NCI-H748 (cell line): ENCODE data around the gene SRBD1.

ENCODE experiments used
- DNase-seq: peaks from one replicate; lab custom pipeline; 2025; ENCODE audit not compliant: unreplicated experiment; lab: John Stamatoyannopoulos, UW

Gene SRBD1

DNA sequence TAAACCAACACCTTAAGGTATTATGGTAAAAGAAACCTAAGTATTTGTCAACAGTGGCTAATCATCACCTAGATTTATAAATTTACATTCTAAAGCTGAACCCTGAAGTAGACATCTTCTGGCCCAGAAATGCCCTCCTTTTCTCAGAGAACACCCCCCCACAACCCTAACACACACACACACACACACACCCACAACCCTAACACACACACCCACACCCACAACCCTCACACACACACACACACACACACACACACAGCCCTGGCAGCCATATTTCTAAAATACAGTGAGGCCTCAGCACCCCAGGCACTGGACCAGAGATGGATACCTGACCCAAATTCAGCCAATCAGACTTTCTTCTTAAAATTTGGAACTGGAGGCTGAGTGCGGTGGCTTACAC lies 14.3 kb downstream of the SRBD1 start:
- DNase-seq = no peak

- DNase-seq = no peak
These were observed 15.2 kb downstream of the SRBD1 start for GRCh38 chr2:45595721-45596435.

DNA sequence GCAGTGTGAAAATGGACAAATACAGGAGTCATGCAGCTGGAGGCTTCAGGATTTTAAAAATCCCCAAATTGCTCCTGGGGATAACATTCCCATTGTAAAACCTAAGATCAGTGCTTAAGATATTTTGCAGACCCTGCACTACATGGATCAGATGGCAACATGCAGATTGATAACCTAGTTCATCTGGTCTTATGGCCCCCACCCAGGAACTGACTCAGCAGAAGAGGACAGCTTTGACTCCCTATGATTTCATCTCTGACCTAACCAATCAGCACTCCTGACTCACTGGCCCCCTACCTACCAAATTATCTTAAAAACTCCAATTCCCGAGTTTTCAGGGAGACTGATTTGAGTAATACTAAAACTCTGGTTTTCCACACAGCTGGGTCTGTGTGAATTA lies 20.0 kb downstream of the SRBD1 start:
- DNase-seq = no peak

DNA sequence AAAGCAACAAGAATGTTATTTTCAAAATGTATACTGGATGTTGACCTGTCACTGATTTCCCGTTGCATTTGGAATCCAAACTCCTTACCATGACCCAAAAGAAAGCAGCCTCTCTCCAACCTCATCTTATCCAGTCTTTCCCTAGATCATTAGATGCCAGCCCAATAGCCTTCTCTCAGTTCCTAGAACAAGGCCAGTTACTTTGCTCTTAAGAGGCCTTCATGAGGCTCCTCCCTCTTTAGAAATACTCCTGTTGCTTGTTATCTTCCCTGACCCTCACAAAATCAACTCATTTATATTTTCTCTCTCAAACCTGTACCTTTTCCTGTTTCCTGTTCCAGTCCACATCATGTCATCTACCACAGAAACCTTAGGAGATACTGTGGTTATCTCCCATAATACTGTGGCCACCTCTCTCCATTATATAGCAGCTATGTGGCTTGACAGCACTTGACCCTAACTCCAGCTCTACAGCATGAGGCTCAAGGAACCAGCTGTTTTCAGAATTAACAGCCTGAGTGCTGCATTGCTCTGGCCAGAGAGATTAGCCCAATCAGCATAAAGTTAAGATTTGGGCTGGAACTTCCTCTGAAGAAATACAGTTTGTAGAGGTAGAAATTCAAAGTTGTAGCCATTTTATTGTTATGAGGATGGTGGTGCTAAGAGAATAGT lies 22.8 kb downstream of the SRBD1 start:
- no peak for DNase-seq

DNA sequence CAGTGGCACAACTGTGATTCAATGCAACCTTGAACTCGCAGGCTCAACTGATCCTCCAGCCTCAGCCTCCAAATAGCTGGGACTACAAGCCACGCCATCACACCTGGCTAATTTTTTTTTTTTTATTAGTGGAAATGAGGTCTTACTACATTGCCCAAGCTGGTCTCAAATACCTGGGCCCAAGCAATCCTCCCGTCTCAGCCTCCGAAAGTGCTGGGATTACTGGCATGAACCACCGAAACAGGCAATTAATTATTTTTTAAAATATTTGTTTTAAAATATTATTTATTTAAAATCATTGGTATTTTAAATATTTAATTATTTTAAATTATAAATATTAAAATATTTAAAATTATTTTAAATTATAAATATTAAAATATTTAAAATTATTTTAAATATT lies 24.5 kb downstream of the SRBD1 start:
- DNase-seq = no peak

DNA sequence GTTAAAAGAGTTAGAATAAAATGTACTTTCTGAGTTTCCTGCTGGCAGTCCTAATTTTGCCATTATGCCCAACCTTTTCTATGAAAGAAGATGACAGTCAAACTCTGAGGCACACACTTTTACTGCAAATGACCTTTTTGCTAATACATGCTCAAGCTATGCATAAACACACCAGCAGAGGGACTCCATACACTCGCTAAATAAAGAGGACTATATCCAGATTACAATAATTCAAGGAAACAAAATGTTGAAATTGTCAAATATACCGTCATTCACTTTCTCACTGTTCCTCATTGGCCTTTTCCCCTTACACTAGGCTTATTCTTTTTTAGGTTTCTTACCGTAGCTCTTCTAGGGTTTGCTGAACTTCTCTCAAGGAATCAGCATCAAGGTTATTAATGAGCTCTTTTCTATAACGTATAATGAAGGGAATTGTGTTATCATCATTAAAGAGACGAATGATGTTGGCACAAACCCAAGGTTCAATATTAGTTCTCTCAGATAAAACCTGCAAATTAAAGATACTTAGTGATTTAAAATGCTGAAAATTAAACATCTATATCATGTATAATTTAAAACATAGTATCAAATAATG lies 25.7 kb downstream of the SRBD1 start:
- DNase-seq = peak; percentile 23

GRCh38 chr2:45583977-45584376 lies 27.1 kb downstream of the SRBD1 start:
- no peak for DNase-seq

GRCh38 chr2:45582522-45582921 lies 28.5 kb downstream of the SRBD1 start:
- DNase-seq = no peak

DNA sequence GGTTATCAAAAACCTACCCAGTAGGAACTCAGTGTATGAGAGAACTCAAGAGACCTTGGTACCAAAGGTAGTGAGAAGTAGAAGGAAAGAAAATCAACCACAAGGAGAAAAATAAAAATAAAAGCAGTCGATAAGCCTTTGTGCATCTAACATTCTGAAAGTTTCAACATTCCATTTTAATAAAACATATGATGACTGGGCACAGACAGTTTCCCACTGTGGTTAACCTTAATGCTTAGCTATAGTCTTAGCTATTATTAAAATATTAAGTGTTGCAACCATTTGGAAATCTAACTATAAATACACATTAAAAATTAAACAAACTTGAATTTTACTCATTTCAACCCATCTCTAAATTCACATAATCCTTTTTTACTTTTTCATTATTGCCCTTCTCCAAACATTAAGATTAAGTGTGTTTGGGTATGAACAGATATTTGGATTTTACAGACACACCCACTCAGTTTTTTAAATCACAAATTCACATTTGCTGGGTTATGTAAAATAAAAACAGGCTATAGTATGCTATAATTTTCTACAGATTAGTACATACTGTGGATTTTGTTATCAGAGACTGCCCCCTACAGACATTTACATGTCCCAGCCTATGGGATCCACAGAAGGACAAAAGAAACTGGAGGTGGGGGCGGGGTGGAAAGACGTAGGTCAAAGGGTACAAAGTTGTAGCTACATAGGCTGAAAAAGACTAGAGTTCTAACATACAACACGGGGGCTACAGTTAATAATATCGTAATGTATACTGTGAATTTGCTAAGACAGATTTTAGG lies 32.8 kb downstream of the SRBD1 start:
- peak; percentile 20 for DNase-seq

DNA sequence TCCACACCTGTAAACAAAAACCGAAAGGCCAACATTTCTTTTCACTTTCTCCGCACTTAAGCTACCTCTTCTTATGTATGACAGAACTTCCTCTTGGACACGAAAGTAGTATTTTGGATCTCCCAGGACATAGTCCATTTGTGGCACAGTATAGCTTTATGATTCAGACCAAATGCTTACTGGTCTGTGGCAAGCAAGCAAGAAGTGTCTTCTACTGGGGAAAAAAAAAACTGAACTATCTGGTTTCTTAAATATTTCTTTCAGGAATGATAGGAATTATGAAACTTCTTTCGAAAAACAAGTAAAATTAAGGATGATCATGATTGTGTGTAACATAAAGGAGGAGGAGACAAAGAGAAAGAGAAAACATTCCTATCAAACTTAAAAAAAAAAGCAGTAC lies 33.6 kb downstream of the SRBD1 start:
- DNase-seq = no peak

DNA sequence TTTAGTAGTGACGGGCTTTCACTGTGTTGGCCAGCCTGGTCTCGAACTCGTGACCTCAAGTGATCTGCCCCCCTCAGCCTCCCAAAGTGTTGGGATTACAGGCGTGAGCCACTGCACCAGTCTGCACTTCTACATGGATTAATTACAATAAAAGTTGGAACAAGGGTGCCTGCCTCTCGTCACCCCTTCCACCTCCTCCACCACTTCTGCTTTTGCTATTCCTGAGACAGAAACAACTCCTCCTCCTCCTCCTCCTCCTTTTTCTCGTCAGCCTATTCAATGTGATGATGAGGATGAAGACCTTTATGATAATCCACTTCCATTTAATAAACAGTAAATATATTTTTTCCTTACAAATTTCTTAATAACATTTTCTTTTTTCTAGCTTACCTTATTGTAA lies 35.2 kb downstream of the SRBD1 start:
- no peak for DNase-seq

GRCh38 chr2:45572979-45573378 lies 38.1 kb downstream of the SRBD1 start:
- DNase-seq = no peak

DNA sequence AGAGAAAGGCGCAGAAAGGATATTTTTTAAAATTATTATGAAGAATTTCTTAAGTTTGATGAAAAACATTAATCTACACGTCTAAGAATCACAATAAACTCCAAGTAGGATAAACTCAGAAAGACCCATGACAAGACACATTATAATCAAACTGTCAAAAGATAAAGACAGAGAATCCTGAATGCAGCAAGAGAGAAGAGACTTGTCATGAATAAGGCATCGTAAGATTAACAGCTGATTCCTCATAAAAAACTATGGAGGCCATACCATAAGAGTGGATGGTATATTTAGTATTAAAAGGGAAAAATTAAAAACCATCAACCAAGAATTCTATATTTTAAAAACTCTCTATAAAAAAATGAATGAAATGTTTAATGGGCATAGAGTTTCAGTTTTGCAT lies 39.1 kb downstream of the SRBD1 start:
- DNase-seq = no peak

DNA sequence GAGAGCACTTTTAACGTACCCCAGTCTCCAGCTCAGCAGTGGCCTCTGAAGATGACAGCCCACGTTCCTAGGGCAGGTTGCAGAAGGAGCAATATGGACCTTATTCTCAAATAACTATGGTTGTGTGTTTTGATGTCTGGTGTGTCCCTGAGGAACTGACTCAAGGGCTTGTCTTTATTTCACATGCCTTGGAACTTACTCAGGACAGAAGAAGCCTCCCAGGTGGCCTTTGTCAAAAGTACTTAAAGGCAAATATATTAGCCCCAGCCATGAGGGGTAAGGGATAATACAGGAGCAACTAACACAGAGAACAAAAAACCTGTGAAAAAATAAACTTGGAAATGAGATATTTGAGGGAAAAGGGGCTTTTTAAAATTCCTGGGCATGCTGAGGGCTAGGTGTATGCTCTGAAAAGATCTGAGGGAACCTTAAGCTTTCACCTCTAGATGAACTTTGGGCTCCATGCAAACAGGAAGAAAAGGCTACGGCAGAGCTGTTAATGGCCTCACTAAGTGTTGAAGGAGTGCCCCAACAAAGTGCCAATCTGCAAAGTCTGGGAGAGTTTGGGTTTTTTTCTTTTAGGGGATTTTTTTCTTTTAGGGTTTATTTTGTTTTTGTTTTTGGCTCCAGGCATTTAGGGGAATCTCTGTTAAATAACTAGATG lies 40.3 kb downstream of the SRBD1 start:
- DNase-seq = no peak

DNA sequence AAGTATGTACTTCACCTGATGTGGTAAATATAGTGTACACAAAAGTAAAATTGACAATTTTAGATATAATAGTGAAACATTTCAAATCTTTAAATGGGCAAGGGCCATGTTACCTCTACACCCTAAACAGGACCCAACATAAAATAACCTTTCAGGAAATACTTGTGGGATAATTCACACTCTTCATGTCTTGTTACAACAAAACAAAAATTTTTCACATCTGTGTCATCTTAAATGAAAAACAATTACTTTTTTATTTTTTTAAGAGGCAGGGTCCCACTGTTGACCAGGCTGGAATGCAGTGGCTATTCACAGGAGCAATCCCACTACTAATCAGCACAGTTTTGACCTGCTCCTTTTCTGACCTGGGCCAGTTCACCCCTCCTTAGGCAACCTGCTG lies 42.1 kb downstream of the SRBD1 start:
- no peak for DNase-seq

- no peak for DNase-seq
These were observed 42.9 kb downstream of the SRBD1 start for GRCh38 chr2:45567974-45568789.

DNA sequence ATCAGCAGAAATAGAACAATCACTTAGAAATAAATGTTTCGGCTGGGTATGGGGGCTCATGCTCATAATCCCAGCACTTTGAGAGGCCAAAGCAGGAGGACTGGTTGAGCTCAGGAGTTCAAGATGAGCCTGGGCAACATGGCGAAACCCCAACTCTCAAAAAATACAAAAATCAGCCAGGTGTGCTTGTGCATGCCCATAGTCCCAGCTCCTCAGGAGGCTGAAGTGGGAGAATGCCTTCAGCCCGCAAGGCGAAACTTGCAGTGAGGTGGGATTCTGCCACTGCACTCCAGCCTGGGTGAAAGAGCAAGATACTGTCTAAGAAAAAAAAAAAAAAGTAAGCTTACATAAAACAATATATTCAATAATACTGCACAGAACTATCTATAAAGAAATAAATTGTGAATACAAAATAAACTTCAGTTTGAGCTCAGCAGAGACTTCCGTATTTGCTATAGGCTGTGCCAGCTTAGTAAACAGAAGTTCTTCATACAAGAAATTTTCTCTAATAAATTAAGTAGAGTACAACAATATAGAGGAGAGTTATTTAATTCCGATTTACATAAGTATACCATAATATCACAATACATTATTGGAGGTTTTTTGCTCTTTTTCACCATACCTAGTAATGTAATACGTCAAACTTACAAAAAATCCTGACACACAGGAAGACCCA lies 43.6 kb downstream of the SRBD1 start:
- no peak for DNase-seq

- DNase-seq = no peak
These were observed 51.6 kb downstream of the SRBD1 start for GRCh38 chr2:45559436-45559835.

GRCh38 chr2:45554742-45555140 lies 56.3 kb downstream of the SRBD1 start:
- no peak for DNase-seq
